Omental fat pad (tissue), 4 donors: Measurements from ENCODE around the gene GNL2. TPM values are rescaled to one million over a fixed set of nuclear protein-coding genes. Genes with fewer than 3 reads are reported as not detected.

ENCODE experiments used
- ATAC-seq: fragments of 150-250 bp; one replicate; pipeline ENCODE4 v1.9.1; 2016; ENCODE audit warnings: mild to moderate bottlenecking, moderate library complexity; ENCODE audit not compliant: low FRiP score
- DNase-seq: peaks from one replicate; pipeline ENCODE4 v3.0.0-alpha.2; 2019; ENCODE audit warnings: low spot score
- CTCF ChIP-seq, 3 donors: fragments of 450-650 bp; IDR thresholded peaks; one replicate each; pipeline ENCODE4 v1.5.1; 2016 to 2017; ENCODE audit warnings: antibody characterized with exemption in 3 of 3, mild to moderate bottlenecking in 3 of 3, moderate library complexity in 2 of 3
- total RNA-seq, 4 donors: library from RNA; depleted of rRNA; stranded (reverse); fragments of >200 nt; gene quantifications; one replicate each; pipeline ENCODE4 v1.1.0, GENCODE V29; 2016

Gene GNL2
- total RNA-seq, 4 donors from 2014 or later, result 39.6 to 142 (median 48.1) TPM

GRCh38 chr1:37622131-37622530 is 26.4 kb upstream of the GNL2 start:
- no peak for ATAC-seq

GRCh38 chr1:37621326-37621870 is 25.7 kb upstream of the GNL2 start:
- ATAC-seq (no peak), DNase-seq (no peak)
- no peak for TF ChIP-seq CTCF (IDR thresholded peaks at IDR 0.05)

More at GRCh38 chr1:37622131-37622530, 26.4 kb upstream of the GNL2 start:
- no peak for TF ChIP-seq CTCF (IDR thresholded peaks at IDR 0.05)
- no peak for DNase-seq

- TF ChIP-seq CTCF (IDR thresholded peaks at IDR 0.05), result no peak
- DNase-seq (no peak), ATAC-seq (no peak)
These were observed 25.0 kb upstream of the GNL2 start for GRCh38 chr1:37620707-37621106.

- no peak for DNase-seq
- no peak for TF ChIP-seq CTCF (IDR thresholded peaks at IDR 0.05)
- no peak for ATAC-seq
These were observed 20.6 kb upstream of the GNL2 start for GRCh38 chr1:37616330-37616729.

GRCh38 chr1:37614105-37614504 is 18.4 kb upstream of the GNL2 start:
- ATAC-seq, result no peak

GRCh38 chr1:37612186-37612585 is 16.4 kb upstream of the GNL2 start:
- DNase-seq (no peak), ATAC-seq (no peak)
- TF ChIP-seq CTCF (IDR thresholded peaks at IDR 0.05), result no peak

More at GRCh38 chr1:37614105-37614504, 18.4 kb upstream of the GNL2 start:
- DNase-seq, result no peak
- no peak for TF ChIP-seq CTCF (IDR thresholded peaks at IDR 0.05)

GRCh38 chr1:37609994-37610393 is 14.3 kb upstream of the GNL2 start:
- ATAC-seq (no peak), DNase-seq (no peak)
- no peak for TF ChIP-seq CTCF (IDR thresholded peaks at IDR 0.05)
